ENCODE results near the gene HSPA4.

- no peak for TF ChIP-seq CTCF (conservative IDR thresholded peaks at IDR 0.05; ENCODE audit: low read depth in 2 of 2)
- TF ChIP-seq EZH2phosphoT487 (IDR thresholded peaks at IDR 0.05; ENCODE audit: unreplicated experiment): no peak
- TF ChIP-seq CREB1 (CRISPR knock-in tag; IDR thresholded peaks at IDR 0.05; ENCODE audit: low read depth): no peak
- TF ChIP-seq POLR2AphosphoS5 (IDR thresholded peaks at IDR 0.05; ENCODE audit: low read depth): no peak
- TF ChIP-seq ETS1 (IDR thresholded peaks at IDR 0.05): no peak
- TF ChIP-seq ZNF462 (CRISPR knock-in tag; IDR thresholded peaks at IDR 0.05): no peak
- TF ChIP-seq EZH2 (IDR thresholded peaks at IDR 0.05; ENCODE audit: low read depth, unreplicated experiment): no peak
- TF ChIP-seq NANOG (IDR thresholded peaks at IDR 0.05; ENCODE audit: borderline replicate concordance): no peak
- TF ChIP-seq STAT1 (IDR thresholded peaks at IDR 0.05; ENCODE audit: unreplicated experiment): no peak
- TF ChIP-seq REST (IDR thresholded peaks at IDR 0.05; ENCODE audit: unreplicated experiment): no peak
- no peak for TF ChIP-seq ZNF331 (CRISPR knock-in tag; IDR thresholded peaks at IDR 0.05; ENCODE audit: low read depth)
- TF ChIP-seq JUNB (IDR thresholded peaks at IDR 0.05; ENCODE audit: unreplicated experiment): no peak
These were observed 24.0 kb downstream of the HSPA4 start for GRCh38 chr5:133075572-133076536.
